Epithelial cell of proximal tubule (primary cell): Measurements from ENCODE around the gene LRRC8A. TPM values are rescaled to one million over a fixed set of nuclear protein-coding genes. Genes with fewer than 3 reads are reported as not detected.
"Not testable (repeated sequence)": the region's sequence is repeated elsewhere in the genome, so short reads cannot be mapped to it uniquely, and the experiment has no call there.

Experiments
- DNase-seq: peaks from one replicate; pipeline ENCODE4 v3.0.0-alpha.2; 2011; ENCODE audit warnings: low read depth
- H3K4me3 ChIP-seq: 2 replicates; pipeline ENCODE4 v1.5.1; 2011; ENCODE audit warnings: low read depth, mild to moderate bottlenecking, low read length
- CTCF ChIP-seq: conservative IDR thresholded peaks from 2 replicates; pipeline ENCODE4 v1.5.1; 2012; ENCODE audit warnings: low read depth, mild to moderate bottlenecking, low read length
- total RNA-seq: library from RNA; depleted of rRNA; stranded (reverse); fragments of >200 nt; gene quantifications from 2 replicates; pipeline ENCODE4 v1.2.3, GENCODE V29; 2015

Gene LRRC8A
- total RNA-seq, 1 donor from 2014 or later, result 104 TPM

- H3K4me3 ChIP-seq, result peak overlapping the region; percentile 97
- DNase-seq, result no peak
- TF ChIP-seq CTCF, result no peak
These were observed 65.3 kb downstream of the LRRC8A start for GRCh38 chr9:128947277-128947526.

GRCh38 chr9:128947527-128948301 is 65.8 kb downstream of the LRRC8A start, which contains the start of the genes DOLK and NUP188:
DOLK (minus strand) TSS chr9:128947603; CDS start chr9:128947303, 300 bp downstream.
NUP188 (plus strand) TSS chr9:128947699; CDS start chr9:128947720, 21 bp downstream.
- no peak for DNase-seq
- peak within 1 kb of the TSS; percentile 97 for H3K4me3 ChIP-seq
- TF ChIP-seq CTCF, result no peak

- not testable (repeated sequence) for DNase-seq, H3K4me3 ChIP-seq
These were observed 79.5 kb downstream of the LRRC8A start for GRCh38 chr9:128961403-128961802.

Other genes with a start within 250 kb of the LRRC8A start
- gene DYNC2I2, start 225.3 kb upstream of the LRRC8A start, total RNA-seq, result 121 TPM in 2 replicates
- gene SET, start 192.9 kb upstream of the LRRC8A start, total RNA-seq, result 331 and 406 TPM in 2 replicates
- gene PKN3, start 179.6 kb upstream of the LRRC8A start, total RNA-seq, result 16.5 and 28.4 TPM in 2 replicates
- 106 and 119 TPM in 2 replicates for gene ZDHHC12, start 158.0 kb upstream of the LRRC8A start, total RNA-seq
- gene ZER1, start 110.2 kb upstream of the LRRC8A start, total RNA-seq, result 11.5 and 15.3 TPM in 2 replicates
- gene TBC1D13, start 94.9 kb upstream of the LRRC8A start, total RNA-seq, result 11.3 and 27.1 TPM in 2 replicates
- 57.6 and 61.8 TPM in 2 replicates for gene ENDOG, start 63.6 kb upstream of the LRRC8A start, total RNA-seq
- 30.2 and 30.7 TPM in 2 replicates for gene SPOUT1, start 52.3 kb upstream of the LRRC8A start, total RNA-seq
- 18.9 and 21.0 TPM in 2 replicates for gene KYAT1, start 183 bp upstream of the LRRC8A start, total RNA-seq
- gene PHYHD1, start 38.8 kb downstream of the LRRC8A start, total RNA-seq, result 21.2 and 22.5 TPM in 2 replicates
- gene DOLK, start 65.5 kb downstream of the LRRC8A start, total RNA-seq, result 12.7 and 26.1 TPM in 2 replicates
- 37.6 and 67.3 TPM in 2 replicates for gene NUP188, start 65.6 kb downstream of the LRRC8A start, total RNA-seq
- gene SH3GLB2, start 146.2 kb downstream of the LRRC8A start, total RNA-seq, result 90.1 and 97.5 TPM in 2 replicates
- gene MIGA2, start 154.5 kb downstream of the LRRC8A start, total RNA-seq, result 18.0 and 25.4 TPM in 2 replicates
- gene DOLPP1, start 199.0 kb downstream of the LRRC8A start, total RNA-seq, result 12.7 and 23.1 TPM in 2 replicates
- gene CRAT, start 228.7 kb downstream of the LRRC8A start, total RNA-seq, result 27.5 TPM in 2 replicates
- 184 and 220 TPM in 2 replicates for gene PTPA, start 229.3 kb downstream of the LRRC8A start, total RNA-seq